ENCODE results near the gene GJC2. TPM values are rescaled to one million over a fixed set of nuclear protein-coding genes. Genes with fewer than 3 reads are reported as not detected.

The GJC2 gene
- total RNA-seq, 1 experiment from 2014 or later, result 0.17 TPM

- no peak for DNase-seq (ENCODE audit: low read depth)
These were observed 8.0 kb downstream of the GJC2 start for GRCh38 chr1:228157729-228158126.

- DNase-seq (ENCODE audit: low read depth), result no peak
These were observed 8.6 kb downstream of the GJC2 start for GRCh38 chr1:228158151-228159007.

GRCh38 chr1:228159008-228159665, 9.4 kb downstream of the GJC2 start:
- no peak for DNase-seq (ENCODE audit: low read depth)

GRCh38 chr1:228160201-228160761, 10.6 kb downstream of the GJC2 start:
- DNase-seq (ENCODE audit: low read depth), result no peak

GRCh38 chr1:228161362-228161761, 11.6 kb downstream of the GJC2 start:
- DNase-seq (ENCODE audit: low read depth), result no peak

- DNase-seq (ENCODE audit: low read depth), result no peak
These were observed 12.1 kb downstream of the GJC2 start for GRCh38 chr1:228161866-228162265.

GRCh38 chr1:228162286-228163006, 12.7 kb downstream of the GJC2 start:
- DNase-seq (ENCODE audit: low read depth), result peak; percentile 58

GRCh38 chr1:228163007-228163753, 13.4 kb downstream of the GJC2 start:
- peak; percentile 86 for DNase-seq (ENCODE audit: low read depth)

GRCh38 chr1:228163776-228164519, 14.2 kb downstream of the GJC2 start:
- no peak for DNase-seq (ENCODE audit: low read depth)

- no peak for DNase-seq (ENCODE audit: low read depth)
These were observed 15.0 kb downstream of the GJC2 start for GRCh38 chr1:228164561-228165371.

GRCh38 chr1:228165372-228166169, 15.8 kb downstream of the GJC2 start, which contains the start of gene IBA57:
TSS of gene IBA57 (plus strand) at chr1:228165804. CDS start at chr1:228165817, 13 bp downstream.
- peak; percentile 100 for DNase-seq (ENCODE audit: low read depth)

GRCh38 chr1:228166170-228166936, 16.6 kb downstream of the GJC2 start:
- peak; percentile 61 for DNase-seq (ENCODE audit: low read depth)

- no peak for DNase-seq (ENCODE audit: low read depth)
These were observed 19.0 kb downstream of the GJC2 start for GRCh38 chr1:228168563-228169270.

- DNase-seq (ENCODE audit: low read depth), result no peak
These were observed 19.6 kb downstream of the GJC2 start for GRCh38 chr1:228169345-228169744.

- DNase-seq (ENCODE audit: low read depth), result no peak
These were observed 20.9 kb downstream of the GJC2 start for GRCh38 chr1:228170666-228171065.

- DNase-seq (ENCODE audit: low read depth), result no peak
These were observed 21.6 kb downstream of the GJC2 start for GRCh38 chr1:228171221-228171891.

Measured in Daoy (cell line).